Cerebellar cortex (tissue), 1 donor: ENCODE data around the gene UBALD1.

ENCODE experiments used
- DNase-seq: peaks from one replicate; pipeline ENCODE4 v3.0.0-alpha.2; 2015; ENCODE audit warnings: low spot score

The UBALD1 gene

DNA sequence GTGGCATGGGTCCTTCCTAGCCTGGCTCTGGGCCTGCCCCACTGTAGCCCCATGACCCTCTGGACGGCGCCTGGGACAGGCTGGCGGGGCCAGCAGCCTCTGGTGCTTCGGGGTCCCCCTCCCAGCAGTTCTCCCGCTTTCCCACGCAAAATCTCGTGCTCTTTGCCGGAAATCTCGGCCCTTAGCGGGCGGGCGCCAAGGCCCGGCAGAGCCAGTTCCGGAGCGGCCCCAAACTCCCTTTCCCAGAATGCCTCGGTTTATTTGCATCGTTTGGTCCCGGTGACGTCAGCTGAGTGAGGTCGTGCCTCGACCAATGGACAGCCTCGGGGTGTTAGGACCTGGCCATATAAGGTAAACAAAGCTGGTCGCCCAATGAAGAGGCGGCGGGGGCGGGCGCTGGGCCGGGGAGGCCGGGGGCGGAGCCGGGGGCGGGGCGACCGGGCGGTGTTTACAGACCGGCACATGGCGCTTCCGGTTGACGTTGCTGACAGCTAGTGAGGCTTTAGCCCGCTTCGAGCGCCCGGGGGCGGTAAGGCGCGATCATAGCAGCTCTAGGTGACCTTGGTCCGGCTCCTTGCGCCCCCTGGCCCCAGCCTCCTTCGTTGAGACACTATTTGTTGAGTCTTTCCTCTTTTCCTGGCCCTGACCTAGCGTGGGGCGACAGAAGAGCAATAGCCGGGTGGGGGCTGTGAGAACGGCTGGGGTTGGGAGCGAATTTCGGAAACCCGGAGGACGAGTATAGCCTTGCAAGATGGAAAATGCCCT, 1.5 kb upstream of the UBALD1 start:
- DNase-seq, result peak; percentile 100

DNA sequence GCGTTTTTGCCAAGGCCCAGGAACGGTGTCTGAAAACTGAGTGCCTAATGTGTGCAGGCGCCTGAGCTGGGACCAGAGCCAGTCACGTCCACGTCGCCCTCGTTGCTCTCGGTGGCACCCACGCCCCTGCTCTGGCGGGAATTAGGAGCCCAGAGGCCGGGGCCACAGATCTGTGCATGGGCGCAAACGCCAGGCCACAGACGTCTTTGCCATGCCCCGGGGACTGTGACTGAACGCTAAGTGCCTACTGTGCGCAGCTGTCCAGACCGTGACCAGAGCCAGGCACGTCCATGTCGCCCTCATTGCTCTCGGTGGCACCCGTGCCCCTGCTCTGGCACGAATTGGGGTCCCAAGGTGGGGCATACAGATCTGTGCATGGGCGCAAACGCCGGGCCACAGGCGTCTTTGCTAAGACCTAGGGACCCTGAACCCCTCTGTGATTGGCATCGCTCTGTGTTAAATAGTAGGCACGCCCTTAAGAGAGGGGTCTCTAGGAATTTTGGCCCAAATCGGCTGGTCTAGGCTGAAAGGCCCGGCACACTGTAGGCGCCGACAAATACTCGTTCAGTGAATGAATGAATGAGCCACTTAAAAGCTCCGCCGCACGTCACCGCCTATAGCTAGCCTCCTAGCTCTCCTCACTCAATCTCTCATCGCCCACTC, 827 bp upstream of the UBALD1 start:
- DNase-seq, result no peak

DNA sequence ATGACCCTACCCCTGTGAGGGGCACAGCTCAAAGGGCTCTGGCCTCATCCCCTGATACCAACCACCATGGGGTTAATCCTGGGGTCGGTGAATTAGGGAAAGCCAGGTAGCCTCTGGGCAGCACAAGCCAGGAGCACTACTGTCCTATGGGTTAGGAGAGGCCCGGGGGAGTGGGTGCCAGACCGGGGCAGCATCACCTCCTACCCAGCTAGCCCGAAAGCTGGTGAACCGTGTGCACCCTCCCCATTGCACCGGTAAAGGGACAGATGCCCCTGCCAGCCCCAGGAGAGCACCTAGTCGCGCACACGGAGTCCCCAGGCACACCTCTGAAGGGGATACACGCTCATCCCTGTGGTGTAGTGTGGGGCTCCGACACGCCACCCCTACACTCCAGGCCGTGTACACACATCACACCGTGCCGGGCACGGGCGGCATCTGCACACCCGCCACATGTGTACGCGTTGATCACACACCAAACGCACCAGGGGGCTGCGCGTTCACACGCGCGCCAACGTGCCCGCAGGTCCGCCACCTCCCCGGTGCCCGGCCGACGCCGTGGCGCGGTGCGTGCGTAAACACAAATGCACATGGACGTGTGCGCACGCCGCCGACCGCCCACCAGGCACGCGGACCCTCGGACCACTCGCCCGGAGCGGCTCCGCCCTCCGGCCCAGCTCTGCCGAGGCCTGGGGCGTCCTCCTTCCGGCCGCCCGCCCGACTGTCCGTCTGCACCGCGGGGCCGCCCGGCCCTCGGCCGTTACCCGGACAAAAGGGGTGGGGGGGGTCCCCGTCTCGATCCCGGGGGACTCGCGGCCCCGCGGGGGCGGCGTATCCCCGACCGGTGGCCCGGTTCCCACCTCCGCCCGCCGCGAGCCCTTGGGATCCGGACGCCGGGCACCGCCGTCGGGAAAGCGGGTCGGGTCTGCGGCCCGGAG, 785 bp downstream of the UBALD1 start:
- DNase-seq, result no peak

DNA sequence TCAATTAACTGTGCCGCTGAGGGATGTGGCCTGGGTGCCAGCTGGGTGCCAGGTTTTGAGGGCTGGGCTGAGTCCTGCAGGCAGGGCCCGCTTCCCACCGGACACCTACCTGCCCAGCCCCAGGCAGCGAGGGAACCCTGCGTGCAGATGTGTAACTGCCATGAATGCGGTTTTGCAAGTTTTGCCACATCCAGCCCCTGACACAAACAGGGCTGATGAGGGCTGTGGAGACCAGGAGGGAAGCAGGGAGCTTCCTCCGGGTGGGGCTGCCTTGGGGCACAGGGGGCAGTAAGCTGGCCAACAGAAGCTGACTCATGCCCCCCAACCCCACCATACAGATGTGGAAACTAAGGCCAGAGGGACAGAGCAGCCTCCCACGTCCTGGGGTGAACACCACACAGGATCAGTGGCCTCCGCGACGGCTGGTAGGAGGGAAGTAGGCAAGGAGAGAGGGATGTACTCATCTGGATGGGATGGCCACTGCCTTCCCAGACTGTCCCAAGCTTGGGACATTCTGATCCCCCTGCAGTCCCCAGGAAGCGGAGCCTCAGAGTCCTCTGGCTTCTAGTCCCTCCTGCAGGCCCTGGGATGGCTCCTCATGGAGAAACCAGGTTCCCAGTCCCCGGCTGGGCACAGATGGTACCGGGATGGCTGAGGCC, 1.6 kb downstream of the UBALD1 start:
- DNase-seq, result no peak

DNA sequence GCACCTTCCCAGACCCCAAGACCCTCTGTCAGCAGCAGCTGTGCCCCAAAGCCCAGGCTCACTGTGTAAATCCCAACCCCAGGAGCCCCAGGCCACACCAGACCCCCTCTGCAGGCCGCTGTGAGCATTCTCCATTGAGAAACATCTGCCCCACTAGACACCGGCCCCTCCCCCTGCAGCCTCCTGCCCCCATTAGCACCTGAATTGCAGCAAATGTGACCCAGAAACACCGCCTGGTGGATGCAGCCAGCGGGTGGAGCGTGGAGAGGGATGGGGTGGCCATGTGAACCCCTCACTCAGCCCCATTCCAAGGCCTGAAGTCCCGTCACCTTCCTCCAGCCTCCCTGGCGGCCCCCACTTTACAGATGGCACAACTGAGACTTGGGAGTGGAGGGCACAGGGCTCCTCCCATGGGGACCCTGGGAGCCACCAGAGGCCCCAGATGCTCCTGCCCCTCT, 2.2 kb downstream of the UBALD1 start:
- no peak for DNase-seq

DNA sequence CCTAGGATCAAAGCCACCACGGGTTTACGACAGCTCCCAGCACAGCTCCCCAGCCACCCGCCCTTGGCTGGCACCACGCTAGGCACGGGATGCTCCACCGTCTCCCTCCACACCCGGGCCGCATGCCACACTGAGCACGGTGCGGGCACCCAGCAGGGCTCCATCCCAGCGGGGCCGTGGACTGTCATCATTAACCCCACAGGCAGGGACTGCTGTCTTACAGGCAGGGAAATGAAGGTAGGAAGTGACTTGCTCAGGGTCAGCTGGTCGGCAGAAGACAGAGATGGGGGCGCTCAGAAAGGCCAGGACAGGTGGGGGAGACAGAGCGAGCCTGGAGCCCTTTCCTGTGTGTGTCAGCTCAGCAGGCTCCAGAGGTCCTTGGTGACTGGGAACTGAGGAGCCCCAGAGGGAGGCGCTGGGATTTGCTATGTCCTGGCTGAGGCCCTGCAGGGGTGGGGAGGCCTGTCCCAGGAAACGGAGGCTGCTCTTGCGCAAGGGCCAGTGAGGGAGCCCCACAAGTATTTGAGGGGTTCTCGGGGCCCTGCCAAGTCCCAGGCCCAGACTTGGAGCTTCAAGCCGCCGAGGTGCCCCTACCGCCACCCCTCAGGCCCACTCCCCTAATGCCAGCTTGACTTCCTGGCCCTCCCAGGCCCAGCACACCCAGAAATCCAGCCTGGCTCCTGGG, 3.2 kb downstream of the UBALD1 start:
- DNase-seq, result no peak

DNA sequence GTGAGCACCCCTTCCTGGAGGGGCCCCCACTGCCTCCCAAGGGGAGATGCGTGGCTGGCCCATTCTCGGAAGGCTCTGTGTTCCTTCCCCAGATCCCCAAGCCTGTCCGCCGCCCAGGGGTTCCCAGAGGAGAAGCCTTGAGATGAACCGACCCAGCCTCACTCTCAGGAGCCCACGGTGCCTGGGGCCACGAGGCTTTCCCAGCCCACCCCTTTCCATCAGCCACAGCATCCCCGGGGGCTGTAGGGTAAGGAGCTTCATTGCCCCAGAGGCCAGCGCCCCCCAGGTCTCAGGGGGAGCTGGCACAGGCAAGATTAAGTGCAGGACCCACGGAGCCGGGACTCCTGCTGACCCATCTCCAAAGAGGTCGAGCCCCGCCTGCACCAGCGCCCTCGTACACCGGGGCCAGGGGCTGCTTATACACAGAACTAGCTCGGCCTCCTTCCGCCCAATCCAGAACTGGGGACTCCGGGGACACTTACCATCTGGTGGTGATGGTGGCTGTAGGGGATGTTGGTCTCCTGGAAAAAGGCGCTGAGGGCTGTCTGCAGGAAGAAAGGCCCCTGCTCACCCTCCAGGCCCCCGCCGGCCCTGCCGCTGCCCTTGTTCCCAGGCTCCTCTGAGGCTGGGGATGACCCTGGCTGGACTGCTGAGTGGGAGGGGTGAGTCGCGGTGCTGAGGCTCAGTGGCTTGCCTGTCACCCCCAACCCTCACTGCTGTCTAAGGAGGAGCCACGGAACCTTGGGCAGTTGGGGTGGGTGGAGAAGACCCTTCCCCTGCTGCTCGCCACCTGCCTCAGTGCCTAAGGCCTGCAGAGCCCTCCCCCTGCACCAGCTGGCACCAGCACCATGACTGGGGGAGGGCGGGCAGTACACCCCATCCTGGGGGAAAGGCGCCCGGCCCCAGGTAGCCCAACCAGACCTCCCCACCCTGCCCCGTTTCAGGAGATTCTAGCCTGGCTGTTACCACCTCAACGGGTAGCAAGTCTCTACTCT, 4.4 kb downstream of the UBALD1 start:
- no peak for DNase-seq

DNA sequence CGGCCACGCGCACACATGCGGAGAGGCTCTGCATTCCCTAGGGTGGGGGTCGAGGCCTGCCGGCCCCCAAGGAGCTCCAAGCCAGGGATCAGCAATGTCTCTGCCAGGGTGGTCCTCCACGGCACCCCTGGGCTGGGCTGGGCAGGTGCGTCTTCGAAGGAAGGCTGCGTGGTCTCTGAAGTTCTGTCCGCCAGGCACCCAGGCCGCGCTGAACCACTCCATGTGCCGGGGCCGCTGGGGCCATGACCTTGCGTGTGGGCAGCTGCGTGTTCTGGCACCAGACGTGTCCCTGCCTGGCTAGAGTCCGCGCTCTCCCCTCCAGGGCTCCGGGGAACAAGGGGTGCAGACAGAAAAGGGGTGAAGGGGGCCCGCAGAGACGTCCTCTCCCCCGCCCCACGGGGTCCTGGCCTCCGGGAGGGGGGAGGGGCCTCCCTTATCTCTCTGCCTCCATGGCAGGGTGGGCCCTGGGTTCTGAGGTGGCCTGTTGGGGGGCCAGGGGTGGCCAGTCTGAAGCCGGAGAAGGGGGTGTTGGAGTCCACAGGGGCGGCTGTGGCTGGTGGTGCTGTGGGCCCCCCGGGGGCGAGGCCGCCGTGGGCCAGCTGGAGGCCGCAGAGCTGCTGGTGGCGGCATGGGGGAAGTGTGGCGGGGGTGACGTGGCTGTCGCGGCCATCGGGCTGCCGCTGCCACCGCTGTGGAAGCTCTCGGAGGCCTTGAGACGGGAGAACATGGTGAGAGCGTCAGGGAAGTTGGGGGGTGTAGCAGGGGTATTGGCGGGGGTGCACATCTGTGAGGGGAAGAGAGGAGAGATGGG, 5.3 kb downstream of the UBALD1 start:
- no peak for DNase-seq

DNA sequence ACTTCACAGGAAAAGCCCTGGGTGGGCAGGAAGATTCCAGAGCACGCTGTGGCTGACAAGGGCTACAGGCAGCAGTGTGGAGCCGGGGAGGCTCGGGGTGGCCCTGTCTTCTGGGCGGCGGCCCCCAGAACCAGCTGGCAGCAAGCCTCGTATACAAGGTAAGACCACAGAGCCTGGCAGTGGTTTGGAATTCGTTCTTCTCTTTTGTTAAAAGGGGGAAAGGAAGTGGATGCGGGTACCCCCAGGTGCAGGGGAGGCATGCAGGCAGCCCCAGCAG, 6.0 kb downstream of the UBALD1 start:
- DNase-seq, result no peak

DNA sequence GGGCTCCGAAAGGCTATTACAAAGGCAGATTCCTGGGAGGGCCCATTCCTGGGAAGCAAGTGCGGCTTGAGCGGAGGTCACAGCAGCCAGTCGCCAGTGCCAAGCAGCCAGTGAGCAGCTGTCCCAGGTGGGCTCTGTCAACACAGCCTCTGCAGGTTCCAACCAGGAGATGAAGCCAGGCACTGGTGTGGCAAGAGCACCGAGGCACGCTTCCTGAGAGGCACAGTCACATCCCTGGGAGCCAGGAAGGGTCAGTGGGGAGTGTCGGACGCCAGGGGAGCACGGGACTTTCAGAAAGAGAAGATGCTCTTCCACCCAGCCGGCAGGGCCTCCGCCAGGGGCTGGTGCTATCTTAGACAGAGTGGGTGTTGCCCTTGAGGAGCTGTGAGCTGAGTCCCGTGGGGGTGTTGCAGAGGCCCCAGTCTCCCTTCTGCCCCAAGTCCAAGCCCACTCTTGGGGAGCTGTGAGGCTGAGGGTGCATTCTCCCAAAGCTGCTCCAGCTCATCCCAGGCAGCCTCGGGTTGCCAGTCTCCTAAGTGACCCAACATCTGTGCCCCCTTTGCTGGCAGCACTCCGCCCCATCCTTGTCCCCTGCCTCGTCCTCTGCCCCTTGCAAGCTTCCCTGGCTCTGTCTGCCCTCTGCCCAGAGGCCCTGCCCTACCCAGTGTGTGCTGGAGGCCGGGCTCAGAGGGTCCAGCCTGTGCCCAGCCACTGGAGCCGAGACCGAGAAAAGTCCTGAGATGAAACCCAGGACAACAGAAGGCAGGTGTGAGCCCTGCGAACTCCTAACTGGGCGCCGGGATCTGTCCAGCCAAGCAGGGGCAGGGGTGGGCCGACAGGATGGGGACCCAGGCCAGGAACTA, 6.6 kb downstream of the UBALD1 start:
- DNase-seq, result no peak

DNA sequence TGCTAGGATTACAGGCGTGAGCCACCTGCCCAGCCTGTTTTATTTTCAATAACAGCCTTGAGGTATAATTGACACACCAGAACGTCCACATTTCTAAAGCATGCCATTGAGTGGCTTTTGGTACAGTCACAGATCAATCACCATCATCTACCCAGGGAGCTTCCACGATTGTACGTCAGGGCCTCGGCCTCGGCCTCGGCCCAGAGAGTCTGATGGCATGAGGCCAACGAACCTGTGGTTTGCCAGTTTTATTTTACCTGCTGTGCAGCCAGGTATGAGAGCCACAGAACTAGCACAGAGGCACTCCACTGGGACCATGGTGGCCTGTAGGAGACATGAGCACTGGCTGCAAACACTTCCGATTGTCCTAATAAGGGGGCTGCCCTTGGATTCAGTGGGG, 8.3 kb downstream of the UBALD1 start:
- no peak for DNase-seq

DNA sequence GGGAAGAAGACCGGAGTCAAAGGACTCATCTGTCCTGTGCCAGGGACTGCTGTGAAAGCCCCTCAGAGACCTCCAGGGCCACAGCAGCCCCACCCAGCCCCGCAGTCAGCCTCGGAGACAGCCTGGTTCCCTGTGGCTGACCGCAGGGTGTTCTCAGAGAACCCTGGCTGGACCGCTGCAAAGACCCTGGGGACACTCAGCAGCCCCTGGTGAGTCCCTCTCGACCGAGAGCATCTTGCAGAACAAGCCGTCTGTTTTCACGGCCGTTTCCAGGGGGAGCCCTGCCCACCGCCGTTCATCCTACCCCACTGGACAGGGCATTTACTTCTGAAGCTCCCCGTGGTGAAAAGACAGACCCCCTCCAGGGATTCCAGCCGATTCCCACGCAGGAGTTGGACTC, 10.3 kb downstream of the UBALD1 start:
- DNase-seq, result no peak

DNA sequence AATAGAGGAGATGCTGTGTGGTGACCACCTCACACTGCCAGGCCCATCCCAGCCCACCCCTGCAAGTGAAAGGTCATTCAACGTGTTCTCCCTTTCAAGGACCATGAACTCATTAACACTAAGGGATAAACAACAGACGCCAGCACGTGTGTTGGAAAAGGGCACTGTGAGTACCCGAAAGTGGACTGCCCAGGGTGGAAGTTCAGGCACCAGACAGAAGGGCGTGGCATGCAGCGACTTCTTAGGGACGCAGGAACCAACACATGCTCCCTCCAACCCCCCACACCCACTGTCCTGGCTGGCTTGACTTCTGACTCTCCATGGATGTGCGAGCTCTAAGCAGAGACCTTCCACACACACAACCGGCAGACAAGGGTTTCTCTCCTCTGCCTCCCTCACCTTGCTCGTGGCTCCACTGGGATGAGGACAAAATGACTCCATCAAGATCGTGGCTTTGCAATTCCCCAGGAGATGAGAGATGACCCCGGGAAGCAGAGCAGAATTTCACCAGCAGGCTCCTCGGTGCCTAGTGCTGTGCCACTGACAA, 11.0 kb downstream of the UBALD1 start:
- no peak for DNase-seq

DNA sequence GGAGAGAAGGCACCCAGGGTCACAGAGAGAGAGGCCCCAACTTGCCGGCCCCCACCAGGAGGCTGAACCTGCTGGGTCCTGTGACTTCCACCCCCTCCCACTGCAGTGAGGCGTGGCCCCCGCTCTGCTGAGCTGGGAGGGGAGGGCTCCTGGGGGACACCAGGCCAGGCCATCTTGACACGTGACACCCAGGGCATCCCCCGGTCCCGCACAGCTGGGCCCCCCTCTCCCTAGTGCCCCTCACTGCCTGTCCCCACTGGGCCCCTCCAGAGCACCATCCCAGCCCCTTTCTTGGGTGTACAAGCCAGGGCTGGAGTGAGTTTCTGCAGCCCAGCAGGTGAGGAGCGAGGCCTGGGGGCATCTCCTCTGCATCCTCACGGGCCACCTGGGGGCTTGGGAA, 12.4 kb downstream of the UBALD1 start:
- DNase-seq, result no peak

DNA sequence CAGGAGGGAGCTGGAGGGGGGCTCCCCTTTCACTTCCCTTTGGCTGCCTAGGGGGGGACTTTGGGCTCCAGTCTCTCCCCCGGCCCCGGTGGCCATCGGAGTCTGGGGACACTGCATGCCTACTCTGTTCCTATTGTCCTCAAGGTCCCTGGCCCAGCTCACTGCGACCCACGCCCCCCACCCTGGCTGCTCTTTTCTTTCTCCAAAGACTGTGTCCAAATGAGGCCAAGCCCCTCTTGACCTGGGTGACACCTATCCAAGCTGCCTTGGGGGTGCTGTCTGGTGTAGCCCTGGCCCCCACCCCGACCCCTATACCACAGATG, 12.9 kb downstream of the UBALD1 start:
- DNase-seq, result no peak

DNA sequence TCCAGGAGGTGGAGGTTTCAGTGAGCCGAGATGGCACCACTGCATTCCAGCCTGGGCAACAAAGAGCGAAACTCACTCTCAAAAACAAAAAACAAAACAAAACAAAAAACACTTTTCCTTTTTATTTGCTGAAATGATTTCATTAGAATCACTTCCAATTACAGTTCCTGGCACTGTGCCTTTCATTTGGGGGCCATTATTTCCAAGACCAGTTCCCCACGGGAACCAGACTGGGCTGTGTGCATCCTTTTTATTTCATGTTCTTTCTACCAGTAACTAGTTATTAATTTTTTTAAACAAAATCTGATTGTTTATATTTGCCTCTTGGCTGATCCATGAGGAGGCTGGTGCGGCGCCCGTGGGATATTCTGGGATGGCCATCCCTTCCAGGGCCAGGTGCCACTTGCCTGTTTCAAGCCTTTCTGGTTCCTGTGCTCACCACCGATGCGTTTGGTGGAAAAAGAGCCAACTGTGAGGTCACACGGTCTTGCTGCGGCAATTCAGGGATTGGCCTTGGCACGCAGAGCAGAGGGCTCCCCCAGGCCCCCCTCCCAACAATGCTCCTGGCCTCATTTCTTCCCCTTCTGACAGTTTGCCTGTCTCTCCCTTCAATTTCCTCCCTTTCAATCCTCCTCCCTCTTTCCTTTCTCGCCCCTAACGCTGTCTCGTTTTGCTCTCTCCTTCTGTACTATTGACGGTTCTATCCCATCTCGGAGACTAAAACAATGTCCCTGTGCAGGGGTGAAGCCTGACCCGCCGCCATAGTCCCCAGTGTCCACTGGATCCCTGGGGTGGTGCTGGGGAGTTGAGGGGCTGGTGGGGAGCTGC, 13.4 kb downstream of the UBALD1 start:
- DNase-seq, result peak; percentile 95

DNA sequence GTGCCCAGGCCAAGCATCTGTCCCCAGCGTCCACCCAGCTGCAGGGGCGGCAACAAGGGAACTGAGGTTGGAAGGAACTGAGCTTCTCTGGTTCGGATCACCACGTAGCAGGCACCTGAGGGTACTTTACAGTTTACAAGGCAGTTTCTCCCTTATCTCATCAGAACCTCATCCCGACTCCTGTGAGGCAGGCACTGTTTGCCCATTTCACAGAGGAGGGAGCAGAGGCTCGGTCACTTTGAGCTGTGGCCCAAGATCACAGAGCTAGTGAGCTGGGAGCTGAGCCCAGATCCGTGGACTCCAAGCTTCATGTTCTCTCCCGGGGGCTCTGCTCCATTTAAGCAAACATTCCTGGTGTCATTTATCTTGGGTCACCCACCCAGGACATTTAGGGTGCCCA, 15.1 kb downstream of the UBALD1 start:
- DNase-seq, result no peak

DNA sequence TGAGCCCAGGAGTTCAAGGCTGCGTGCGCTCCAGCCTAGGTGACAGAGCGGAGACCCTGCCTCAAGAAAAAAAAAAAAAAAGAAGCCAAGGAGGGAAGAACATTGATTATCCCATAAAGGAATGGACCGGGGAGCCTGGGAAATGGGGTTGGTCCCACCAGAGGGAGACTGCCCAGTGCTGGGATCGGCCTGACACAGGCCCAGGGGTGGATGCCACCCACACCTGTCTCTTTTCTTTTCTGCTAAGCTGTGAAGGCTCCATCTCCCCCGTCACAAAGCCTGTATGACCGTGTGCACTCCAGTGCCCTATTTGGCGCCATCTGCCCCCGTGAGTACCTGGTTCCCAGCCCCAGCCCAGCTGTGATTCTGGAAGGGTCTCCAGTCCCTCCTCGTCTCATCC, 15.7 kb downstream of the UBALD1 start:
- no peak for DNase-seq
